Measurements from ENCODE around the gene RANBP1.
A peak's percentile ranks its signal among the peaks of the same experiment; 100 is the strongest.

Gene RANBP1

DNA sequence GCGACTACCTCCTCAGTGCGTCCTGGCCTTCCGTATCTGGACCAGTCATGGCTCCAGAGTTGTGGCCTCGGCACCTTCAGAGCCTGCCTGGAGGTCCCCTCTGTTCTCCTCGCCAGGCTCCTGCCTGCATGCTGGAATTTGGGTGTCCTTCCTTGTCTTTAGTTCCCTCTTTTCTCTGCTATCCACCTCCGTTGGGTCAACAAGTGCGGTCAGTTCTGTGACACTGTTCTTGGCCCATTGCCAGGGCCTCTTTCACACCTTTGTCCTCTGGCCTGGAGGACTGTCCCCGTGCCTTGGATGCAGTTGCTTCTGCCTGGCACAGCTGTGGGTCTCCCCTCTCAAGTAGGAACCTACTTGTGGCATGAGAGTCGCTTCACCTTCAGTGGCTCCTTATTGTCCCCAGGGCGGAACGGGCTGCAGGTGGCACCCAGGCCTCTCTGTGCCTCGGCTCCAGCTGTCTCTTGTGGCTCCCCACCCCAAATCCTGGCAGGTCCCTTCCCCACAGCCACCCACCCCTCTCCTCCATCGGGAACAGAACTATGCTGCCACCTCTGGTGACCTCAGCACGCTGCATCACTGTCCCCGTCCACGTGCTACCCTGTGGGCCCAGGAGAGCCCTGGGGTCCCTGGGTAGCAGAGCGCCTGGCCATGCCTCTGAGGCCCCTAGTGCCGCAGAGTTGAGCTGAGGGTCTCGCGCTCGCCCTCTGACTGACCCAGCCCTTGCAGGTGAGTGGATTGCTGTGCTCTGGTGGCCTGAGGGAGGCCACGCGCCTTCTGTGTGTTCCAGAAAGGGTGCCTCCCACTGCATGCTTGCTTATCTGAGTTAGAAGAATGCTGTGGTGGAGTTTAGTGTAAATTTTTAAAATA is 31.1 kb upstream of the RANBP1 start:
- H3K4me3 ChIP-seq (replicated peaks; ENCODE audit: insufficient read depth, low read length): no peak overlapping the region
- no peak for TF ChIP-seq POLR2AphosphoS5 (IDR thresholded peaks at IDR 0.05; ENCODE audit: low read depth)
- TF ChIP-seq, protein P1, sequence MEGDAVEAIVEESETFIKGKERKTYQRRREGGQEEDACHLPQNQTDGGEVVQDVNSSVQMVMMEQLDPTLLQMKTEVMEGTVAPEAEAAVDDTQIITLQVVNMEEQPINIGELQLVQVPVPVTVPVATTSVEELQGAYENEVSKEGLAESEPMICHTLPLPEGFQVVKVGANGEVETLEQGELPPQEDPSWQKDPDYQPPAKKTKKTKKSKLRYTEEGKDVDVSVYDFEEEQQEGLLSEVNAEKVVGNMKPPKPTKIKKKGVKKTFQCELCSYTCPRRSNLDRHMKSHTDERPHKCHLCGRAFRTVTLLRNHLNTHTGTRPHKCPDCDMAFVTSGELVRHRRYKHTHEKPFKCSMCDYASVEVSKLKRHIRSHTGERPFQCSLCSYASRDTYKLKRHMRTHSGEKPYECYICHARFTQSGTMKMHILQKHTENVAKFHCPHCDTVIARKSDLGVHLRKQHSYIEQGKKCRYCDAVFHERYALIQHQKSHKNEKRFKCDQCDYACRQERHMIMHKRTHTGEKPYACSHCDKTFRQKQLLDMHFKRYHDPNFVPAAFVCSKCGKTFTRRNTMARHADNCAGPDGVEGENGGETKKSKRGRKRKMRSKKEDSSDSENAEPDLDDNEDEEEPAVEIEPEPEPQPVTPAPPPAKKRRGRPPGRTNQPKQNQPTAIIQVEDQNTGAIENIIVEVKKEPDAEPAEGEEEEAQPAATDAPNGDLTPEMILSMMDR (IDR thresholded peaks at IDR 0.05; ENCODE audit: insufficient read depth, low read length): peak; percentile 1
- no peak for TF ChIP-seq SPI1 (IDR thresholded peaks at IDR 0.05; ENCODE audit: borderline replicate concordance, low read depth)
- no peak for TF ChIP-seq GABPA (IDR thresholded peaks at IDR 0.05; ENCODE audit: low read depth)
- TF ChIP-seq, protein P2, sequence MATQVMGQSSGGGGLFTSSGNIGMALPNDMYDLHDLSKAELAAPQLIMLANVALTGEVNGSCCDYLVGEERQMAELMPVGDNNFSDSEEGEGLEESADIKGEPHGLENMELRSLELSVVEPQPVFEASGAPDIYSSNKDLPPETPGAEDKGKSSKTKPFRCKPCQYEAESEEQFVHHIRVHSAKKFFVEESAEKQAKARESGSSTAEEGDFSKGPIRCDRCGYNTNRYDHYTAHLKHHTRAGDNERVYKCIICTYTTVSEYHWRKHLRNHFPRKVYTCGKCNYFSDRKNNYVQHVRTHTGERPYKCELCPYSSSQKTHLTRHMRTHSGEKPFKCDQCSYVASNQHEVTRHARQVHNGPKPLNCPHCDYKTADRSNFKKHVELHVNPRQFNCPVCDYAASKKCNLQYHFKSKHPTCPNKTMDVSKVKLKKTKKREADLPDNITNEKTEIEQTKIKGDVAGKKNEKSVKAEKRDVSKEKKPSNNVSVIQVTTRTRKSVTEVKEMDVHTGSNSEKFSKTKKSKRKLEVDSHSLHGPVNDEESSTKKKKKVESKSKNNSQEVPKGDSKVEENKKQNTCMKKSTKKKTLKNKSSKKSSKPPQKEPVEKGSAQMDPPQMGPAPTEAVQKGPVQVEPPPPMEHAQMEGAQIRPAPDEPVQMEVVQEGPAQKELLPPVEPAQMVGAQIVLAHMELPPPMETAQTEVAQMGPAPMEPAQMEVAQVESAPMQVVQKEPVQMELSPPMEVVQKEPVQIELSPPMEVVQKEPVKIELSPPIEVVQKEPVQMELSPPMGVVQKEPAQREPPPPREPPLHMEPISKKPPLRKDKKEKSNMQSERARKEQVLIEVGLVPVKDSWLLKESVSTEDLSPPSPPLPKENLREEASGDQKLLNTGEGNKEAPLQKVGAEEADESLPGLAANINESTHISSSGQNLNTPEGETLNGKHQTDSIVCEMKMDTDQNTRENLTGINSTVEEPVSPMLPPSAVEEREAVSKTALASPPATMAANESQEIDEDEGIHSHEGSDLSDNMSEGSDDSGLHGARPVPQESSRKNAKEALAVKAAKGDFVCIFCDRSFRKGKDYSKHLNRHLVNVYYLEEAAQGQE (IDR thresholded peaks at IDR 0.05; ENCODE audit: insufficient replicate concordance, low read depth): no peak
- no peak overlapping the region for H3K27ac ChIP-seq (replicated peaks)
- no peaks in the 10 kb centered on the region for H3K27me3 ChIP-seq (ENCODE audit: insufficient read depth, poor library complexity, severe bottlenecking)
- peak in 1 of 2 experiments; percentile 23 for DNase-seq (ENCODE audit: low read depth in 1 of 2, low spot score in 1 of 2)

DNA sequence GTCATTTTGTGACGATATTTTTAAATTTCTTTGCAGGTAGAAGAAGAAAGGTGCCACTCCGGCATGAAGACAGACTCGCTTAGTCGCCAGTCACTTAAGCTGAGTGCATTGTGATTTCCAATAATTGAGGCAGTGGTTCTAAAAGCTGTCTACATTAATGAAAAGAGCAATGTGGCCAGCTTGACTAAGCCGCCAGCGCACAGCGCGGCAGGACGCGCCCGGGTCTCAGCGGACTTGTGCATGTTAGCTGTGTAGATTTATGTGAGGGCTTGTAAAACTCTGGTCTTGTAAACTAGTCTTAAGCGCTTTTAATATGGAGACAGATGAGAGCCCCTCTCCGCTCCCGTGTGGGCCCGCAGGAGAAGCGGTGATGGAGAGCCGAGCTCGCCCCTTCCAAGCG is 30.3 kb upstream of the RANBP1 start:
- Histone ChIP-seq H3K4me3 (replicated peaks; ENCODE audit: insufficient read depth, low read length) (no peak overlapping the region), H3K27ac (replicated peaks) (no peak overlapping the region), H3K27me3 (ENCODE audit: insufficient read depth, poor library complexity, severe bottlenecking) (no peaks in the 10 kb centered on the region)
- DNase-seq (ENCODE audit: low read depth in 1 of 2, low spot score in 1 of 2): no peak
- TF ChIP-seq POLR2AphosphoS5 (IDR thresholded peaks at IDR 0.05; ENCODE audit: low read depth): no peak
- TF ChIP-seq, protein P1 (IDR thresholded peaks at IDR 0.05; ENCODE audit: insufficient read depth, low read length): no peak
- TF ChIP-seq GABPA (IDR thresholded peaks at IDR 0.05; ENCODE audit: low read depth): no peak
- TF ChIP-seq, protein P2 (IDR thresholded peaks at IDR 0.05; ENCODE audit: insufficient replicate concordance, low read depth): no peak
- TF ChIP-seq SPI1 (IDR thresholded peaks at IDR 0.05; ENCODE audit: borderline replicate concordance, low read depth): no peak

DNA sequence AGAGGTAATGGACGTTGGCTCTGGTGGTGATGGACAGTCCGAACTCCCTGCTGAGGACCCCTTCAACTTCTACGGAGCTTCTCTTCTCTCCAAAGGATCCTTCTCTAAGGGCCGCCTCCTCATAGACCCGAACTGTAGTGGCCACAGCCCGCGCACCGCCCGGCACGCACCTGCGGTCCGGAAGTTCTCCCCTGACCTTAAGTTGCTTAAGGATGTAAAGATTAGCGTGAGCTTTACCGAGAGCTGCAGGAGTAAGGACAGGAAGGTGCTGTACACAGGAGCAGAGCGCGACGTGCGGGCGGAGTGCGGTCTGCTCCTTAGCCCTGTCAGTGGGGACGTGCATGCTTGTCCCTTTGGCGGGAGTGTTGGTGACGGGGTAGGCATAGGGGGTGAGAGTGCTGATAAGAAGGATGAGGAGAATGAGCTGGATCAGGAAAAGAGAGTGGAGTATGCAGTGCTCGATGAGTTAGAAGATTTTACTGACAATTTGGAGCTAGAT is 29.8 kb upstream of the RANBP1 start:
- TF ChIP-seq, protein P1 (IDR thresholded peaks at IDR 0.05; ENCODE audit: insufficient read depth, low read length): no peak
- no peak for TF ChIP-seq GABPA (IDR thresholded peaks at IDR 0.05; ENCODE audit: low read depth)
- no peak for TF ChIP-seq SPI1 (IDR thresholded peaks at IDR 0.05; ENCODE audit: borderline replicate concordance, low read depth)
- TF ChIP-seq POLR2AphosphoS5 (IDR thresholded peaks at IDR 0.05; ENCODE audit: low read depth): no peak
- TF ChIP-seq, protein P2 (IDR thresholded peaks at IDR 0.05; ENCODE audit: insufficient replicate concordance, low read depth): no peak
- no peak overlapping the region for H3K4me3 ChIP-seq (replicated peaks; ENCODE audit: insufficient read depth, low read length)
- no peak for DNase-seq (ENCODE audit: low read depth in 1 of 2, low spot score in 1 of 2)
- no peaks in the 10 kb centered on the region for H3K27me3 ChIP-seq (ENCODE audit: insufficient read depth, poor library complexity, severe bottlenecking)
- no peak overlapping the region for H3K27ac ChIP-seq (replicated peaks)
